Measurements from ENCODE around the gene SWT1.

- no peak for TF ChIP-seq POLR2AphosphoS5 (IDR thresholded peaks at IDR 0.05; ENCODE audit: low read depth, low read length)
- TF ChIP-seq, protein P1, sequence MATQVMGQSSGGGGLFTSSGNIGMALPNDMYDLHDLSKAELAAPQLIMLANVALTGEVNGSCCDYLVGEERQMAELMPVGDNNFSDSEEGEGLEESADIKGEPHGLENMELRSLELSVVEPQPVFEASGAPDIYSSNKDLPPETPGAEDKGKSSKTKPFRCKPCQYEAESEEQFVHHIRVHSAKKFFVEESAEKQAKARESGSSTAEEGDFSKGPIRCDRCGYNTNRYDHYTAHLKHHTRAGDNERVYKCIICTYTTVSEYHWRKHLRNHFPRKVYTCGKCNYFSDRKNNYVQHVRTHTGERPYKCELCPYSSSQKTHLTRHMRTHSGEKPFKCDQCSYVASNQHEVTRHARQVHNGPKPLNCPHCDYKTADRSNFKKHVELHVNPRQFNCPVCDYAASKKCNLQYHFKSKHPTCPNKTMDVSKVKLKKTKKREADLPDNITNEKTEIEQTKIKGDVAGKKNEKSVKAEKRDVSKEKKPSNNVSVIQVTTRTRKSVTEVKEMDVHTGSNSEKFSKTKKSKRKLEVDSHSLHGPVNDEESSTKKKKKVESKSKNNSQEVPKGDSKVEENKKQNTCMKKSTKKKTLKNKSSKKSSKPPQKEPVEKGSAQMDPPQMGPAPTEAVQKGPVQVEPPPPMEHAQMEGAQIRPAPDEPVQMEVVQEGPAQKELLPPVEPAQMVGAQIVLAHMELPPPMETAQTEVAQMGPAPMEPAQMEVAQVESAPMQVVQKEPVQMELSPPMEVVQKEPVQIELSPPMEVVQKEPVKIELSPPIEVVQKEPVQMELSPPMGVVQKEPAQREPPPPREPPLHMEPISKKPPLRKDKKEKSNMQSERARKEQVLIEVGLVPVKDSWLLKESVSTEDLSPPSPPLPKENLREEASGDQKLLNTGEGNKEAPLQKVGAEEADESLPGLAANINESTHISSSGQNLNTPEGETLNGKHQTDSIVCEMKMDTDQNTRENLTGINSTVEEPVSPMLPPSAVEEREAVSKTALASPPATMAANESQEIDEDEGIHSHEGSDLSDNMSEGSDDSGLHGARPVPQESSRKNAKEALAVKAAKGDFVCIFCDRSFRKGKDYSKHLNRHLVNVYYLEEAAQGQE (IDR thresholded peaks at IDR 0.05; ENCODE audit: insufficient read depth in 1 of 2, low read depth in 2 of 2, low read length in 2 of 2): no peak
- TF ChIP-seq SIN3A (IDR thresholded peaks at IDR 0.05; ENCODE audit: borderline replicate concordance, insufficient read depth, low read length): no peak
Observed at GRCh38 chr1:185314411-185314810, 157.4 kb downstream of the SWT1 start.

Measured in PFSK-1 (cell line).